Calu3 (cell line): Measurements from ENCODE around the gene MS4A18. TPM values are rescaled to one million over a fixed set of nuclear protein-coding genes. Genes with fewer than 3 reads are reported as not detected.

Source experiments
- BruUV-seq: library from RNA; stranded (reverse); fragments of 400-500 nt; replicated peaks from 2 replicates; lab custom pipeline; 2021; lab: Mats Ljungman, UMichigan
- CTCF ChIA-PET: fragments of 300-600 bp; sonication (Branson Sonifier 250); formaldehyde crosslinking; loops from one replicate; lab custom pipeline; 2022; ENCODE audit warnings: antibody characterized with exemption; lab: Charles Lee
- DNase-seq: peaks from one replicate; pipeline ENCODE4 v3.0.0; 2022
- H3K27ac Mint-ChIP-seq: one replicate; pipeline ENCODE4 v1.8.0; 2022; ENCODE audit warnings: mixed read lengths; ENCODE audit not compliant: unreplicated experiment
- H3K27me3 Mint-ChIP-seq: one replicate; pipeline ENCODE4 v1.8.0; 2022; ENCODE audit warnings: mixed read lengths; ENCODE audit not compliant: unreplicated experiment
- H3K36me3 Mint-ChIP-seq: one replicate; pipeline ENCODE4 v1.8.0; 2022; ENCODE audit warnings: mild to moderate bottlenecking, moderate library complexity, mixed read lengths; ENCODE audit not compliant: insufficient read depth, unreplicated experiment
- H3K4me1 Mint-ChIP-seq: one replicate; pipeline ENCODE4 v1.8.0; 2022; ENCODE audit warnings: mild to moderate bottlenecking, low read depth, mixed read lengths; ENCODE audit not compliant: unreplicated experiment
- H3K4me3 Mint-ChIP-seq: one replicate; pipeline ENCODE4 v1.8.0; 2022; ENCODE audit warnings: mild to moderate bottlenecking, low read depth, moderate library complexity, mixed read lengths; ENCODE audit not compliant: unreplicated experiment
- H3K9me3 Mint-ChIP-seq: one replicate; pipeline ENCODE4 v1.8.0; 2022; ENCODE audit warnings: low read depth, mixed read lengths; ENCODE audit not compliant: unreplicated experiment
- CTCF ChIP-seq: fragments of 200-600 bp; IDR thresholded peaks from one replicate; pipeline ENCODE4 v1.8.0; 2022; ENCODE audit warnings: antibody characterized with exemption; ENCODE audit not compliant: unreplicated experiment
- intact Hi-C: fragments of 100-400 bp; cut with micrococcal nuclease; formaldehyde crosslinking; loops from one replicate; pipeline ENCODE4 v1.10.0; 2022; ENCODE audit not compliant: unreplicated experiment
- total RNA-seq: library from RNA; stranded (reverse); gene quantifications from 2 replicates; pipeline ENCODE4 v1.2.3, GENCODE V29; 2022

The MS4A18 gene
- total RNA-seq, 1 experiment from 2014 or later: not detected

- Mint-ChIP-seq H3K4me1 (no peaks in the 10 kb centered on the region), H3K9me3 (no peaks in the 10 kb centered on the region)
- CTCF ChIA-PET: no interaction called here
Observed at GRCh38 chr11:60769273-60769672, 44.8 kb downstream of the MS4A18 start.

DNA sequence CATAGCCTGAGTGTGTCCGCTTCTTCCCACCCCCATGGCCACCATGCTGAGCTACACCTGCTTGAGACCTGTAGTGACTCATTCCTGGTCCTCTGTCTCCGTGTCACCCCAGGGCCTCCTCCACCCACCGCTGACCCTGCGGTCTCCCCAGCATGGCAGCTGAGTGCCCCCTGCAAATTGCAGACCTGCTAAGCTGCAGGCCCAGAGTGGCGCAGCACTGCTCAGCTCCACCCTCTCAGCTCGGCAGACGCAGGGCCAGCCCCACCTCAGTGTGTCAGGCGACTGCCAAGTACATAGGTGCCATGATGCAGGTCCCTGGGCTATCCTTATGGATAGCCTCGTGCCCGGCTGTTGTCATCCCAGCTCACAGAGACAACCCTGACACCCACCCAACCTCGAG, 45.3 kb downstream of the MS4A18 start:
- Mint-ChIP-seq H3K4me1 (no peaks in the 10 kb centered on the region), H3K9me3 (no peaks in the 10 kb centered on the region), H3K4me3 (no peak overlapping the region), H3K36me3 (peaks cover 4% of the 10 kb centered on the region), H3K27ac (no peak overlapping the region), H3K27me3 (peaks cover 79% of the 10 kb centered on the region)
- DNase-seq: no peak
- CTCF ChIA-PET: interaction anchor here (1.0 kb wide), 1 partner anchor 13 kb away, joined by 3 read pairs; the partner anchor contains the start of gene MS4A15
- intact Hi-C loops: no loop called here
- no peak for TF ChIP-seq CTCF
- BruUV-seq: no TSS peak

More at GRCh38 chr11:60769273-60769672, 44.8 kb downstream of the MS4A18 start:
- TF ChIP-seq CTCF: no peak
- Mint-ChIP-seq H3K4me3 (no peak overlapping the region), H3K27ac (no peak overlapping the region), H3K36me3 (peaks cover 4% of the 10 kb centered on the region), H3K27me3 (peaks cover 79% of the 10 kb centered on the region)
- intact Hi-C loops: no loop called here
- no peak for DNase-seq
- no TSS peak for BruUV-seq

GRCh38 chr11:60771146-60771545, 46.6 kb downstream of the MS4A18 start:
- Mint-ChIP-seq H3K9me3 (no peaks in the 10 kb centered on the region), H3K4me1 (no peaks in the 10 kb centered on the region), H3K27ac (no peak overlapping the region), H3K36me3 (peaks cover 4% of the 10 kb centered on the region), H3K27me3 (peaks cover 81% of the 10 kb centered on the region), H3K4me3 (no peak overlapping the region)
- TF ChIP-seq CTCF: no peak
- DNase-seq: no peak
- intact Hi-C loops: no loop called here
- no TSS peak for BruUV-seq
- CTCF ChIA-PET: interaction anchor here (0.6 kb wide), 1 partner anchor 609 kb away, joined by 3 read pairs; no protein-coding TSS in a partner anchor

- intact Hi-C loops: no loop called here
- BruUV-seq: no TSS peak
- Mint-ChIP-seq H3K27me3 (peaks cover 73% of the 10 kb centered on the region), H3K9me3 (no peaks in the 10 kb centered on the region), H3K4me3 (no peak overlapping the region), H3K4me1 (peaks cover 1% of the 10 kb centered on the region), H3K36me3 (peaks cover 4% of the 10 kb centered on the region), H3K27ac (no peak overlapping the region)
- no peak for DNase-seq
- CTCF ChIA-PET: interaction anchor here (0.5 to 2.2 kb wide), 2 partner anchors 9 to 118 kb away, joined by 4 to 6 read pairs; no protein-coding TSS in a partner anchor
- TF ChIP-seq CTCF: no peak
Observed at GRCh38 chr11:60771879-60772525, 47.5 kb downstream of the MS4A18 start.
